Measurements from ENCODE around the gene PPP4R4. TPM values are rescaled to one million over a fixed set of nuclear protein-coding genes. Genes with fewer than 3 reads are reported as not detected.

Gene PPP4R4
- total RNA-seq, 1 donor from 2014 or later = 2.7 TPM

- DNase-seq = peak; percentile 45
- Mint-ChIP-seq H3K4me1 (no peaks in the 10 kb centered on the region), H3K4me3 (no peak within 1 kb of the TSS), H3K36me3 (ENCODE audit: low read depth) (no peaks in the 10 kb centered on the region), H3K27ac (no peak within 1 kb of the TSS), H3K9me3 (no peaks in the 10 kb centered on the region), H3K27me3 (peaks cover 5% of the 10 kb centered on the region)
- intact Hi-C loops (cut with micrococcal nuclease) = no loop called here
These were observed 148.8 kb downstream of the PPP4R4 start, which contains the start of gene SERPINA6 for GRCh38 chr14:94322648-94323570. SERPINA6 (minus strand) TSS chr14:94323336; CDS start chr14:94314648, 8,688 bp downstream.

- peak; percentile 45 for DNase-seq
- H3K27ac Mint-ChIP-seq = no peak overlapping the region
- H3K9me3 Mint-ChIP-seq = no peaks in the 10 kb centered on the region
- no peak overlapping the region for H3K4me3 Mint-ChIP-seq
- H3K27me3 Mint-ChIP-seq = peaks cover 18% of the 10 kb centered on the region
- intact Hi-C loops (cut with micrococcal nuclease) = no loop called here
- H3K4me1 Mint-ChIP-seq = no peaks in the 10 kb centered on the region
- H3K36me3 Mint-ChIP-seq (ENCODE audit: low read depth) = no peaks in the 10 kb centered on the region
These were observed 154.1 kb downstream of the PPP4R4 start for GRCh38 chr14:94328196-94328595.

Other genes starting within 250 kb of the PPP4R4 start
- gene FAM181A, start 247.0 kb upstream of the PPP4R4 start, total RNA-seq = not detected in 2 replicates
- gene ASB2, start 197.8 kb upstream of the PPP4R4 start, total RNA-seq = 21.1 and 21.6 TPM in 2 replicates
- not detected in 2 replicates for gene CCDC197, start 177.0 kb upstream of the PPP4R4 start, total RNA-seq
- 1.3 and 1.7 TPM in 2 replicates for gene OTUB2, start 148.0 kb upstream of the PPP4R4 start, total RNA-seq
- 262 and 286 TPM in 2 replicates for gene DDX24, start 93.1 kb upstream of the PPP4R4 start, total RNA-seq
- gene IFI27L1, start 93.0 kb upstream of the PPP4R4 start, total RNA-seq = 24.0 and 28.0 TPM in 2 replicates
- 66.9 and 67.3 TPM in 2 replicates for gene IFI27, start 63.6 kb upstream of the PPP4R4 start, total RNA-seq
- gene IFI27L2, start 44.7 kb upstream of the PPP4R4 start, total RNA-seq = 37.3 and 38.8 TPM in 2 replicates
- not detected in 2 replicates for gene SERPINA10, start 118.9 kb downstream of the PPP4R4 start, total RNA-seq
- gene SERPINA6, start 149.0 kb downstream of the PPP4R4 start, total RNA-seq = not detected in 2 replicates
- gene SERPINA2, start 192.4 kb downstream of the PPP4R4 start, total RNA-seq = not detected in 2 replicates
- 0.59 and 0.96 TPM in 2 replicates for gene SERPINA1, start 214.3 kb downstream of the PPP4R4 start, total RNA-seq